Body of pancreas (tissue), 4 donors: Measurements from ENCODE around the gene TAF11L6.

Source experiments
- CTCF ChIP-seq, 7 experiments: fragments of 450-650 bp in 4 of 7; fragments of 200-600 bp in 3 of 7; sonication (generic) in 3 of 7; IDR thresholded peaks; one replicate each; pipeline ENCODE4 v1.5.1; 2016 to 2019; ENCODE audit warnings: antibody characterized with exemption in 7 of 7
- POLR2A ChIP-seq, 3 donors: fragments of 450-650 bp; IDR thresholded peaks; one replicate each; pipeline ENCODE4 v1.6.1; 2016; ENCODE audit warnings: antibody characterized with exemption in 3 of 3, mild to moderate bottlenecking in 2 of 3

GRCh38 chr5:17492770-17493169 lies 35.7 kb upstream of the TAF11L6 start:
- no peak for TF ChIP-seq POLR2A (IDR thresholded peaks at IDR 0.05)
- no peak for TF ChIP-seq CTCF (IDR thresholded peaks at IDR 0.05)
